Measurements from ENCODE around the gene GAS7. TPM values are rescaled to one million over a fixed set of nuclear protein-coding genes. Genes with fewer than 3 reads are reported as not detected.

The GAS7 gene
- total RNA-seq, 1 donor from 2014 or later: 2.0 TPM

DNA sequence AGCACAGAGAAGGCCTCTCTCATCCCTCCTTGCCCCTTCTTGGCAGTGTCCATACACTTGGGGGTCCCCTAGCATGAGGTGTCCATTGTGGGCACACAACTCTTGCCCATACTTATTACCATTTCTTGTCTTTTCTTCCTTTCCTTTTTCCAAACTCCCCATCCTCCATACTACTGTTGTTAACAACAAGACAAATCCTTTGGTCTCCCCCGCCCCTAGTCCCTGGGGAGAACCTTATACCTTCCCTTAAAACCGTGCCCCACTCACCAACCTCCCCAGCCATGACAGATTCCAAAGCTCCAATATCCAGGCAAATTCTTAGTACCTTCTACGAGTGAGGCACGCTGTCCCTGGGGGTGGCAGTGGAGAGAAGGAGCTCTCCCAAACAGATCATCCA lies 82.9 kb downstream of the GAS7 start:
- Mint-ChIP-seq H3K27ac (ENCODE audit: unreplicated experiment) (no peak overlapping the region), H3K9me3 (ENCODE audit: unreplicated experiment) (peaks cover 22% of the 10 kb centered on the region), H3K4me3 (ENCODE audit: unreplicated experiment) (no peak overlapping the region), H3K27me3 (ENCODE audit: unreplicated experiment) (peaks cover 17% of the 10 kb centered on the region), H3K4me1 (ENCODE audit: low read depth, unreplicated experiment) (peaks cover 22% of the 10 kb centered on the region), H3K36me3 (ENCODE audit: unreplicated experiment) (peaks cover 9% of the 10 kb centered on the region)
- DNase-seq: no peak
- TF ChIP-seq, protein P1, sequence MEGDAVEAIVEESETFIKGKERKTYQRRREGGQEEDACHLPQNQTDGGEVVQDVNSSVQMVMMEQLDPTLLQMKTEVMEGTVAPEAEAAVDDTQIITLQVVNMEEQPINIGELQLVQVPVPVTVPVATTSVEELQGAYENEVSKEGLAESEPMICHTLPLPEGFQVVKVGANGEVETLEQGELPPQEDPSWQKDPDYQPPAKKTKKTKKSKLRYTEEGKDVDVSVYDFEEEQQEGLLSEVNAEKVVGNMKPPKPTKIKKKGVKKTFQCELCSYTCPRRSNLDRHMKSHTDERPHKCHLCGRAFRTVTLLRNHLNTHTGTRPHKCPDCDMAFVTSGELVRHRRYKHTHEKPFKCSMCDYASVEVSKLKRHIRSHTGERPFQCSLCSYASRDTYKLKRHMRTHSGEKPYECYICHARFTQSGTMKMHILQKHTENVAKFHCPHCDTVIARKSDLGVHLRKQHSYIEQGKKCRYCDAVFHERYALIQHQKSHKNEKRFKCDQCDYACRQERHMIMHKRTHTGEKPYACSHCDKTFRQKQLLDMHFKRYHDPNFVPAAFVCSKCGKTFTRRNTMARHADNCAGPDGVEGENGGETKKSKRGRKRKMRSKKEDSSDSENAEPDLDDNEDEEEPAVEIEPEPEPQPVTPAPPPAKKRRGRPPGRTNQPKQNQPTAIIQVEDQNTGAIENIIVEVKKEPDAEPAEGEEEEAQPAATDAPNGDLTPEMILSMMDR (IDR thresholded peaks at IDR 0.05; ENCODE audit: partially characterized antibody, unreplicated experiment): no peak

DNA sequence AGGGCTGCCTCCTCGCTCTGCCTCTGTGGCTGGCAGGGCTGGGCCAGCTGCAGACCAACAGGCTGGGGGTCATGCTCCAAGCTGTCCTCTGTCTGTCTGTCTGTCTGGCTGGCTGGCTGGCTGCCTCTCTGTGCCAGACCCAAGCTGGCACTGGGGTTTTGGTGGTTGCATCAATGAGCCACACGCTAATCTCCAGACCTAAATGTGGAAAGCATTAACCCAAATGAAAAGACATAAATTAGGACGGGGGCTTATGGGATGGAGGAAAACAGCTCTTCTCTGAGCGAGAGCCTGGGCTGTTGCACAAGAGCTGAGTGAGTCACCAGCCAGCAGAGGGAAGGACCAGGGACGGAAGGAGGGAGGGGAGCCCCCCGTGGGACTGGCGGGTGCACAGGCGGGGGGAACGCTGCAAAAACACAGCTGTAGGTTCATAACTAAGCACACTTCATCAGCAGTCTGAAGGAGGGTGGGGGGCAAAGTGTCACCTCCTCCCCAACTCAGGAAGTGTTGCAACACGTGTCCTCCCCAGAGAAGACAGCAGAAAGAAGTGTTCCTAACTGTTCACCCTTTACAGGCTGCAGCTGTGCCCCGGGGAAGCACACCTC lies 83.4 kb downstream of the GAS7 start:
- no peak for DNase-seq
- H3K4me1 Mint-ChIP-seq (ENCODE audit: low read depth, unreplicated experiment): peaks cover 22% of the 10 kb centered on the region

DNA sequence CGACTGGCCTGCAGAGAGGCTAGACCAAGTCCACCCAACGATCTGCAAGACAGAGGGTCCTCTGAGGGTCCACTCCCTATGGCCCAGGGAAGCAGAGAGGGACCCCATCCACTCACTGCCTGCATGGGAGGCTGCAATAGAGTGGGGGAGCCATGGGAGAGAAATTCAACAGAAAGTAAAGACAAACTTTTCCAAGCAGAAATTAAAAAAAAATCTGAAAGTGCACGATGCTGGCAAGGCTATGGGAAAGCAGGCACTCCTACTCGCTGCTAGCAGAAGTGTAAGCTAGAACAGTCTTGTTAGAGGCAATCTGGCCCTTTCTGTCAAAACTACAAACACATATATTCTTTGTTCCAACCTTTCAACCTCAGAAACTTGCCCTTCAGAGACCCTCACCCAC lies 85.4 kb downstream of the GAS7 start:
- peaks cover 11% of the 10 kb centered on the region for H3K9me3 Mint-ChIP-seq (ENCODE audit: unreplicated experiment)
- no peak overlapping the region for H3K27ac Mint-ChIP-seq (ENCODE audit: unreplicated experiment)
- peaks cover 6% of the 10 kb centered on the region for H3K4me1 Mint-ChIP-seq (ENCODE audit: low read depth, unreplicated experiment)
- H3K36me3 Mint-ChIP-seq (ENCODE audit: unreplicated experiment): peaks cover 9% of the 10 kb centered on the region
- peaks cover 10% of the 10 kb centered on the region for H3K27me3 Mint-ChIP-seq (ENCODE audit: unreplicated experiment)
- TF ChIP-seq, protein P1 (IDR thresholded peaks at IDR 0.05; ENCODE audit: partially characterized antibody, unreplicated experiment): no peak
- no peak overlapping the region for H3K4me3 Mint-ChIP-seq (ENCODE audit: unreplicated experiment)
- DNase-seq: no peak

More for the DNA sequence above, 83.4 kb downstream of the GAS7 start:
- Mint-ChIP-seq H3K27ac (ENCODE audit: unreplicated experiment) (no peak overlapping the region), H3K36me3 (ENCODE audit: unreplicated experiment) (peaks cover 9% of the 10 kb centered on the region), H3K27me3 (ENCODE audit: unreplicated experiment) (peaks cover 17% of the 10 kb centered on the region), H3K9me3 (ENCODE audit: unreplicated experiment) (peaks cover 22% of the 10 kb centered on the region), H3K4me3 (ENCODE audit: unreplicated experiment) (no peak overlapping the region)
- TF ChIP-seq, protein P1 (IDR thresholded peaks at IDR 0.05; ENCODE audit: partially characterized antibody, unreplicated experiment): no peak

DNA sequence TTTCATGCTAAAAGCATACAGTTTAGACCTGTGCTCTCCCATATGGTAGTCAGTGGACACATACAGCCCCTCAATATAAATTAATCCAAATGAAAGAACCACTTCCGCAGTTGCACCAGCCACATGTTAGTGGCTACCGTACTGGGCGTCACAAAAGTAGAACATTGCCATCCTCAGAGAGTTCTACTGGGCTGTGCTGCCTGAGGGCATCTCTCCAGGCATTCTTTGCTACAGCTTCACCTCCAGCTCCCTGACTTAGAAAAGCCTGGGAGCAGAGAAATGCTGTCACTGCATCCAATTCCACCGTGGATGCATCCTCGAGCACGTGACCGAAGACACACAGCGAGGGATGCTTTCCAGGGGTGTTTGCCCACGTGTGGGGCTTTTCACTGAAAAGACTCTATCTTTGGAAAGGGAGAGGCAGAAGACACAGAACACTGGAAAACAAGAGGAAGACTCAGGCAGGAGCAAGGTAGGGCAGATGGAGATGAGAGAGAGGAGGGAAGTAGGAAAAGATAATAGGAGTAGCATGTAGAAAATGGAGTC lies 86.4 kb downstream of the GAS7 start:
- DNase-seq: no peak
- Mint-ChIP-seq H3K27me3 (ENCODE audit: unreplicated experiment) (peaks cover 7% of the 10 kb centered on the region), H3K9me3 (ENCODE audit: unreplicated experiment) (peaks cover 11% of the 10 kb centered on the region), H3K36me3 (ENCODE audit: unreplicated experiment) (peaks cover 9% of the 10 kb centered on the region), H3K4me1 (ENCODE audit: low read depth, unreplicated experiment) (peaks cover 2% of the 10 kb centered on the region), H3K4me3 (ENCODE audit: unreplicated experiment) (no peak overlapping the region), H3K27ac (ENCODE audit: unreplicated experiment) (no peak overlapping the region)
- TF ChIP-seq, protein P1 (IDR thresholded peaks at IDR 0.05; ENCODE audit: partially characterized antibody, unreplicated experiment): no peak

DNA sequence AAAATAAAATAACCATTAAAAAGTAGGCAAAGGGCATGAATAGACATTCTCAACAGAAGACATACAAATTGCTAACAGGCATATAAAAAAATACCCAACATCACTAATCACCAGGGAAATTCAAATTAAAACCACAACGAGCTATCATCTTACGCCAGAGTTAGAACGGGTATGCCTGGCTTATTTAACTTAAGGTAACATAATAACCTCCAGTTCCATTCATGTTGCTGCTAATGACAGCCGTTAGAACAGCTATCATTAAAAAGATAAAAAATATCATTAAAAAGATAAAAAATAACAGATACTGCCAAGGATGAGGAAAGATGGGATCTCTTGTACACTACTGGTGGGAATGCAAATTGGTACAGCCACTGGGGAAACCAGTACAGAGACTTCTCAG lies 89.3 kb downstream of the GAS7 start:
- H3K36me3 Mint-ChIP-seq (ENCODE audit: unreplicated experiment): no peaks in the 10 kb centered on the region
- H3K27me3 Mint-ChIP-seq (ENCODE audit: unreplicated experiment): peaks cover 9% of the 10 kb centered on the region
- TF ChIP-seq, protein P1 (IDR thresholded peaks at IDR 0.05; ENCODE audit: partially characterized antibody, unreplicated experiment): no peak
- H3K4me1 Mint-ChIP-seq (ENCODE audit: low read depth, unreplicated experiment): no peaks in the 10 kb centered on the region
- peaks cover 3% of the 10 kb centered on the region for H3K9me3 Mint-ChIP-seq (ENCODE audit: unreplicated experiment)
- no peak overlapping the region for H3K27ac Mint-ChIP-seq (ENCODE audit: unreplicated experiment)
- DNase-seq: no peak
- H3K4me3 Mint-ChIP-seq (ENCODE audit: unreplicated experiment): no peak overlapping the region

All from glutamatergic neuron (in vitro differentiated cells).